GM12878 (cell line): ENCODE measurements around the gene KIFAP3. TPM values are rescaled to one million over a fixed set of nuclear protein-coding genes. Genes with fewer than 3 reads are reported as not detected.
A peak's percentile ranks its signal among the peaks of the same experiment; 100 is the strongest.

Source experiments
- ATAC-seq: fragments of 200-7000 bp; cut with Tn5 transposase; 3 replicates; pipeline ENCODE4 v1.9.1; 2020; ENCODE audit warnings: mild to moderate bottlenecking, moderate library complexity
- BruUV-seq: library from RNA; stranded (reverse); fragments of 400-500 nt; replicated peaks from 2 replicates; lab custom pipeline; 2021; lab: Mats Ljungman, UMichigan
- CTCF ChIA-PET: fragments of 300-600 bp; sonication (Branson Sonifier 250); formaldehyde crosslinking; extraction: SDS; loops from one replicate; lab custom pipeline; 2021; ENCODE audit warnings: inconsistent platforms; lab: Yijun Ruan, JAX
- POLR2A ChIA-PET: fragments of 350-600 bp; formaldehyde crosslinking; extraction: SDS; loops from one replicate; lab custom pipeline; 2021; ENCODE audit warnings: inconsistent platforms; lab: Charles Lee
- RAD21 ChIA-PET: fragments of 300-600 bp; sonication (Branson Sonifier 250); formaldehyde crosslinking; loops from one replicate; lab custom pipeline; 2023; ENCODE audit warnings: antibody characterized with exemption; ENCODE audit not compliant: unreplicated experiment; lab: Charles Lee
- SMC1A ChIA-PET: fragments of 300-600 bp; sonication (Branson Sonifier 250); formaldehyde crosslinking; loops from one replicate; lab custom pipeline; 2023; ENCODE audit not compliant: unreplicated experiment, uncharacterized antibody; lab: Charles Lee
- DNase-seq: peaks from one replicate; pipeline ENCODE4 v3.0.0-alpha.2; 2011; ENCODE audit warnings: low read depth, low spot score
- FAIRE-seq: peaks from 3 replicates; lab custom pipeline; 2011; peaks lifted over from hg19 to GRCh38; lab: Jason Lieb, UNC
- H2AFZ ChIP-seq: 2 replicates; pipeline ENCODE4 v1.6.0; 2011; ENCODE audit warnings: low read depth, low read length, control low read depth; ENCODE audit not compliant: control insufficient read depth
- H3K27ac ChIP-seq: 2 replicates; pipeline ENCODE4 v1.5.1; 2011; ENCODE audit warnings: control low read depth; ENCODE audit not compliant: control insufficient read depth, insufficient read depth
- H3K27me3 ChIP-seq, 2 experiments: replicated peaks in 1 of 2; 2 replicates each; pipeline versions ENCODE4 v1.6.0 to v1.6.1; 2011; ENCODE audit warnings: low read length in 1 of 2; ENCODE audit not compliant: control insufficient read depth in 2 of 2, insufficient read depth in 2 of 2
- H3K36me3 ChIP-seq, 2 experiments: 2 replicates each; pipeline ENCODE4 v1.5.1; 2011; ENCODE audit warnings: low read length in 1 of 2; ENCODE audit not compliant: control insufficient read depth in 2 of 2, insufficient read depth in 2 of 2
- H3K4me1 ChIP-seq: 2 replicates; pipeline ENCODE4 v1.6.1; 2011; ENCODE audit warnings: mild to moderate bottlenecking, low read length, moderate library complexity, mixed read lengths; ENCODE audit not compliant: control insufficient read depth, insufficient read depth
- H3K4me2 ChIP-seq: 2 replicates; pipeline ENCODE4 v1.6.0; 2011; ENCODE audit warnings: control low read depth; ENCODE audit not compliant: control insufficient read depth, insufficient read depth
- H3K4me3 ChIP-seq: fragments of 200-600 bp; sonication (generic); 2 replicates; pipeline ENCODE4 v1.5.1; 2016
- H3K79me2 ChIP-seq: 2 replicates; pipeline ENCODE4 v1.6.0; 2011; ENCODE audit warnings: low read length; ENCODE audit not compliant: control insufficient read depth, insufficient read depth
- H3K9ac ChIP-seq: 2 replicates; pipeline ENCODE4 v1.8.0; 2011; ENCODE audit warnings: low read length, control low read depth, mixed read lengths; ENCODE audit not compliant: control insufficient read depth, insufficient read depth
- H3K9me3 ChIP-seq: replicated peaks from 3 replicates; pipeline ENCODE4 v1.5.1; 2011; ENCODE audit warnings: mild to moderate bottlenecking, low read length; ENCODE audit not compliant: control insufficient read depth, insufficient read depth
- H4K20me1 ChIP-seq: 2 replicates; pipeline ENCODE4 v1.6.0; 2011; ENCODE audit not compliant: control insufficient read depth, insufficient read depth
- CBX5 ChIP-seq: sonication (generic); IDR thresholded peaks from 2 replicates; pipeline ENCODE4 v1.6.1; 2016; ENCODE audit warnings: low read depth, moderate library complexity, mild to moderate bottlenecking, inconsistent platforms
- CREB1 ChIP-seq: IDR thresholded peaks from 2 replicates; pipeline ENCODE4 v1.6.1; 2012; ENCODE audit warnings: low read depth, mild to moderate bottlenecking, inconsistent platforms
- DPF2 ChIP-seq: fragments of 450-650 bp; IDR thresholded peaks from 2 replicates; pipeline ENCODE4 v1.6.1; 2017; ENCODE audit warnings: mild to moderate bottlenecking
- MYB ChIP-seq: fragments of 150-350 bp; IDR thresholded peaks from 2 replicates; pipeline ENCODE4 v1.6.1; 2014; ENCODE audit warnings: mild to moderate bottlenecking, low read depth, low read length, borderline replicate concordance
- NFIC ChIP-seq: IDR thresholded peaks from 2 replicates; pipeline ENCODE4 v1.6.1; 2012; ENCODE audit warnings: low read depth, mild to moderate bottlenecking, inconsistent platforms, low read length, moderate library complexity
- NR2F1 ChIP-seq: fragments of 450-650 bp; conservative IDR thresholded peaks from 2 replicates; pipeline ENCODE4 v1.6.1; 2017; ENCODE audit warnings: mild to moderate bottlenecking
- POLR2A ChIP-seq: IDR thresholded peaks from 2 replicates; pipeline ENCODE4 v1.6.1; 2011; ENCODE audit warnings: low read depth, mild to moderate bottlenecking, low read length
- POLR2AphosphoS5 ChIP-seq: IDR thresholded peaks from 2 replicates; pipeline ENCODE4 v1.6.1; 2011; ENCODE audit warnings: mild to moderate bottlenecking, low read length, inconsistent platforms
- RBBP5 ChIP-seq: fragments of 200-600 bp; sonication (generic); conservative IDR thresholded peaks from 2 replicates; pipeline ENCODE4 v1.6.1; 2016
- SIN3A ChIP-seq: IDR thresholded peaks from 2 replicates; pipeline ENCODE4 v1.6.1; 2012; ENCODE audit warnings: low read depth, low read length, improper control_type of control experiment
- TAF1 ChIP-seq: IDR thresholded peaks from 2 replicates; pipeline ENCODE4 v1.6.1; 2011; ENCODE audit warnings: mild to moderate bottlenecking, low read depth, low read length, borderline replicate concordance
- ZBED1 ChIP-seq: IDR thresholded peaks from 2 replicates; pipeline ENCODE4 v1.6.1; 2016; ENCODE audit warnings: borderline replicate concordance
- ZZZ3 ChIP-seq: IDR thresholded peaks from 2 replicates; pipeline ENCODE4 v1.6.1; 2011; ENCODE audit warnings: low read depth; ENCODE audit not compliant: control insufficient read depth, insufficient read length
- WGBS: methylation state at CpG from one replicate; pipeline ENCODE4 v1.1.6; 2016; ENCODE audit warnings: low lambda C conversion rate; ENCODE audit not compliant: insufficient replicate concordance, insufficient coverage; ENCODE audit errors: missing lambda C conversion rate; 5-methylcytosine and 5-hydroxymethylcytosine counted together
- in situ Hi-C: fragments of 300-500 bp; cut with MboI; formaldehyde crosslinking; loops from 9 replicates; pipeline ENCODE4 v1.14.3; 2018; ENCODE audit warnings: mixed read lengths
- intact Hi-C: fragments of 100-400 bp; cut with micrococcal nuclease; formaldehyde crosslinking; loops from one replicate; pipeline ENCODE4 v1.14.2; 2022; ENCODE audit not compliant: unreplicated experiment
- polyA plus RNA-seq, 11 experiments: library from polyadenylated mRNA; depleted of rRNA in 4 of 11; unstranded in 6 of 11; stranded (reverse) in 5 of 11; fragments of >200 nt; fragmentation: Nextera tagmentation in 4 of 11; fragmentation: Illumina TruSeq in 1 of 11; extraction: Ambion mirVana in 4 of 11; extraction: Trizol in 1 of 11; gene quantifications; 1 replicate in 1 of 11; 2 replicates in 10 of 11; pipeline versions ENCODE4 v1.2.1 to v1.2.3, GENCODE V29; 2011 to 2016; ENCODE audit warnings: inconsistent platforms in 2 of 11, missing spikeins in 2 of 11, low read depth in 1 of 11
- total RNA-seq, 4 experiments: library from RNA; depleted of rRNA in 3 of 4; stranded (reverse); fragments of >200 nt in 3 of 4; fragmentation: Illumina TruSeq in 1 of 4; extraction: Trizol in 1 of 4; gene quantifications; 2 replicates each; pipeline versions ENCODE4 v1.2.1 to v1.2.3, GENCODE V29; 2013 to 2021
- TF ChIP-seq, protein P1 (sequence below): fragments of 450-650 bp; IDR thresholded peaks from 2 replicates; pipeline ENCODE4 v1.6.1; 2016; ENCODE audit warnings: mild to moderate bottlenecking
- TF ChIP-seq, protein P2 (sequence below): fragments of 450-650 bp; IDR thresholded peaks from 2 replicates; pipeline ENCODE4 v1.6.1; 2017; ENCODE audit warnings: mild to moderate bottlenecking, moderate library complexity

Gene KIFAP3
- total and polyA plus RNA-seq, 10 of the 15 experiments (the other 5 are each of a cell fraction or from before 2014, with no cell fraction given): 13.7 to 100 (median 18.9) TPM

DNA sequence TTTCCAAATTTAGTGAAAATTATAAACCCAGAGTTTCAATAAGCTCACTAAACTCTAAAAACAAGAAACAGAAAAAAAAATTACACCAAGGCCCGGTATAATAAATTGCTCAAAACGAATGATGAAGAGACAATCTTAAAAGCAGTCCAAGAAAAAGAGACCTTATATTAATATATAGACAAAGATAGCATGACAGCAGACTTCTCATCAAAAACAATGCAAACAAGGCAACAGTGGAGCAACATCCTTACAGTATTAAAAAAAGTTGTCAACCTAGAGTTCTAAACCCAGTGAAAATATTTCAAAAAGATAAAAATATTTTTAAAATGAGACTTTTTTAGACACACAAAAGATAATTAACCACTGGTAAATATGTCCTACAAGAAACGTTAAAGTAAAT is 46.7 kb downstream of the KIFAP3 start:
- Histone ChIP-seq H3K79me2 (no peaks in the 10 kb centered on the region), H3K9me3 (peaks cover 5% of the 10 kb centered on the region; the same call in 2 of the 3 replicates), H3K4me3 (no peak overlapping the region), H3K36me3 (peaks cover 0 to 2% of the 10 kb centered on the region in 2 experiments; a peak in 2 of 4 replicates), H3K9ac (no peak overlapping the region), H4K20me1 (no peaks in the 10 kb centered on the region), H3K4me2 (no peak overlapping the region), H2AFZ (no peak overlapping the region), H3K4me1 (no peaks in the 10 kb centered on the region), H3K27me3 (no peaks in the 10 kb centered on the region), H3K27ac (no peak overlapping the region)
- SMC1A ChIA-PET: no interaction called here
- in situ Hi-C loops (no loop called here), intact Hi-C loops (no loop called here)
- CTCF ChIA-PET: no interaction called here
- RAD21 ChIA-PET: no interaction called here
- ATAC-seq (no peak), DNase-seq (no peak), FAIRE-seq (no peak)
- WGBS: 87% methylated on average over 3 of the region's 3 CpGs
- no TSS peak for BruUV-seq
- no peak for TF ChIP-seq MYB
- TF ChIP-seq CBX5: peak; percentile 94
- POLR2A ChIA-PET: no interaction called here

DNA sequence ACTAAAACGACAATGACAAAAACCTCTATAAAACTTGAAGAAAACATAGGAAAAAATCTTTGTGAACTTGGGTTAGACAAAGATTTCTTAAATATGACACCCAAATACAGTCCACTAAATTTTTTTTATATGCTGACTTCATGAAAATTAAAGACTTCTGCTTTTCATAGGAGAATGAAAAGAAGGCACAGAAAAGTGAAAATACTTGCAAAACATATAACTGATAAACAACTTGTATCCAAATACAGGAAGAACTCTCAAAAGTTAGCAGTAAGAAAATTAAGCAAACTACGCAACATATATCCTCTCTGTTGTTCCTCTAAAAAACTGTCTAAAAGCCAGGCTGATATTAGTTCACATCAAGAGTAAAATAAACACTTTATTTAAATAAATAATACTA is 53.6 kb downstream of the KIFAP3 start:
- no peak overlapping the region for H3K4me2 ChIP-seq
- intact Hi-C loops: no loop called here
- DNase-seq (no peak), FAIRE-seq (no peak), ATAC-seq (no peak)
- in situ Hi-C loops: no loop called here
- H3K9ac ChIP-seq: no peak overlapping the region
- H3K27me3 ChIP-seq: no peaks in the 10 kb centered on the region
- no peaks in the 10 kb centered on the region for H3K4me1 ChIP-seq
- H3K4me3 ChIP-seq: no peak overlapping the region
- H3K36me3 ChIP-seq: no peaks in the 10 kb centered on the region; a peak in 1 of 4 replicates
- H3K79me2 ChIP-seq: no peaks in the 10 kb centered on the region
- H3K9me3 ChIP-seq: no peaks in the 10 kb centered on the region; the same call in 2 of the 3 replicates
- H4K20me1 ChIP-seq: no peaks in the 10 kb centered on the region
- ChIA-PET RAD21 (interaction anchor here (1.1 kb wide), 1 partner anchor 45 kb away, joined by 3 read pairs; no protein-coding TSS in a partner anchor), POLR2A (no interaction called here), SMC1A (interaction anchor here (1.0 kb wide), 1 partner anchor 54 kb away, joined by 3 read pairs; no protein-coding TSS in a partner anchor), CTCF (no interaction called here)
- TF ChIP-seq NR2F1: no peak
- no peak for TF ChIP-seq POLR2A
- TF ChIP-seq SIN3A: no peak
- no peak for TF ChIP-seq POLR2AphosphoS5
- no peak for TF ChIP-seq DPF2
- no peak for TF ChIP-seq ZZZ3
- TF ChIP-seq TAF1: no peak
- no peak for TF ChIP-seq NFIC
- no peak for TF ChIP-seq CREB1
- TF ChIP-seq, protein P1, sequence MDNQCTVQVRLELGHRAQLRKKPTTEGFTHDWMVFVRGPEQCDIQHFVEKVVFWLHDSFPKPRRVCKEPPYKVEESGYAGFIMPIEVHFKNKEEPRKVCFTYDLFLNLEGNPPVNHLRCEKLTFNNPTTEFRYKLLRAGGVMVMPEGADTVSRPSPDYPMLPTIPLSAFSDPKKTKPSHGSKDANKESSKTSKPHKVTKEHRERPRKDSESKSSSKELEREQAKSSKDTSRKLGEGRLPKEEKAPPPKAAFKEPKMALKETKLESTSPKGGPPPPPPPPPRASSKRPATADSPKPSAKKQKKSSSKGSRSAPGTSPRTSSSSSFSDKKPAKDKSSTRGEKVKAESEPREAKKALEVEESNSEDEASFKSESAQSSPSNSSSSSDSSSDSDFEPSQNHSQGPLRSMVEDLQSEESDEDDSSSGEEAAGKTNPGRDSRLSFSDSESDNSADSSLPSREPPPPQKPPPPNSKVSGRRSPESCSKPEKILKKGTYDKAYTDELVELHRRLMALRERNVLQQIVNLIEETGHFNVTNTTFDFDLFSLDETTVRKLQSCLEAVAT: no peak
- TF ChIP-seq RBBP5: no peak
- TF ChIP-seq ZBED1: no peak
- TF ChIP-seq, protein P2, sequence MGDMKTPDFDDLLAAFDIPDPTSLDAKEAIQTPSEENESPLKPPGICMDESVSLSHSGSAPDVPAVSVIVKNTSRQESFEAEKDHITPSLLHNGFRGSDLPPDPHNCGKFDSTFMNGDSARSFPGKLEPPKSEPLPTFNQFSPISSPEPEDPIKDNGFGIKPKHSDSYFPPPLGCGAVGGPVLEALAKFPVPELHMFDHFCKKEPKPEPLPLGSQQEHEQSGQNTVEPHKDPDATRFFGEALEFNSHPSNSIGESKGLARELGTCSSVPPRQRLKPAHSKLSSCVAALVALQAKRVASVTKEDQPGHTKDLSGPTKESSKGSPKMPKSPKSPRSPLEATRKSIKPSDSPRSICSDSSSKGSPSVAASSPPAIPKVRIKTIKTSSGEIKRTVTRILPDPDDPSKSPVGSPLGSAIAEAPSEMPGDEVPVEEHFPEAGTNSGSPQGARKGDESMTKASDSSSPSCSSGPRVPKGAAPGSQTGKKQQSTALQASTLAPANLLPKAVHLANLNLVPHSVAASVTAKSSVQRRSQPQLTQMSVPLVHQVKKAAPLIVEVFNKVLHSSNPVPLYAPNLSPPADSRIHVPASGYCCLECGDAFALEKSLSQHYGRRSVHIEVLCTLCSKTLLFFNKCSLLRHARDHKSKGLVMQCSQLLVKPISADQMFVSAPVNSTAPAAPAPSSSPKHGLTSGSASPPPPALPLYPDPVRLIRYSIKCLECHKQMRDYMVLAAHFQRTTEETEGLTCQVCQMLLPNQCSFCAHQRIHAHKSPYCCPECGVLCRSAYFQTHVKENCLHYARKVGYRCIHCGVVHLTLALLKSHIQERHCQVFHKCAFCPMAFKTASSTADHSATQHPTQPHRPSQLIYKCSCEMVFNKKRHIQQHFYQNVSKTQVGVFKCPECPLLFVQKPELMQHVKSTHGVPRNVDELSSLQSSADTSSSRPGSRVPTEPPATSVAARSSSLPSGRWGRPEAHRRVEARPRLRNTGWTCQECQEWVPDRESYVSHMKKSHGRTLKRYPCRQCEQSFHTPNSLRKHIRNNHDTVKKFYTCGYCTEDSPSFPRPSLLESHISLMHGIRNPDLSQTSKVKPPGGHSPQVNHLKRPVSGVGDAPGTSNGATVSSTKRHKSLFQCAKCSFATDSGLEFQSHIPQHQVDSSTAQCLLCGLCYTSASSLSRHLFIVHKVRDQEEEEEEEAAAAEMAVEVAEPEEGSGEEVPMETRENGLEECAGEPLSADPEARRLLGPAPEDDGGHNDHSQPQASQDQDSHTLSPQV: no peak
- H3K27ac ChIP-seq: no peak overlapping the region
- BruUV-seq: no TSS peak
- 94% methylated on average over 2 of the region's 2 CpGs for WGBS
- H2AFZ ChIP-seq: no peak overlapping the region
